COLO668 (cell line): Measurements from ENCODE around the gene TRIO.

Source experiments
- DNase-seq: peaks from one replicate; lab custom pipeline; 2025; ENCODE audit not compliant: unreplicated experiment; lab: John Stamatoyannopoulos, UW

TRIO gene

DNA sequence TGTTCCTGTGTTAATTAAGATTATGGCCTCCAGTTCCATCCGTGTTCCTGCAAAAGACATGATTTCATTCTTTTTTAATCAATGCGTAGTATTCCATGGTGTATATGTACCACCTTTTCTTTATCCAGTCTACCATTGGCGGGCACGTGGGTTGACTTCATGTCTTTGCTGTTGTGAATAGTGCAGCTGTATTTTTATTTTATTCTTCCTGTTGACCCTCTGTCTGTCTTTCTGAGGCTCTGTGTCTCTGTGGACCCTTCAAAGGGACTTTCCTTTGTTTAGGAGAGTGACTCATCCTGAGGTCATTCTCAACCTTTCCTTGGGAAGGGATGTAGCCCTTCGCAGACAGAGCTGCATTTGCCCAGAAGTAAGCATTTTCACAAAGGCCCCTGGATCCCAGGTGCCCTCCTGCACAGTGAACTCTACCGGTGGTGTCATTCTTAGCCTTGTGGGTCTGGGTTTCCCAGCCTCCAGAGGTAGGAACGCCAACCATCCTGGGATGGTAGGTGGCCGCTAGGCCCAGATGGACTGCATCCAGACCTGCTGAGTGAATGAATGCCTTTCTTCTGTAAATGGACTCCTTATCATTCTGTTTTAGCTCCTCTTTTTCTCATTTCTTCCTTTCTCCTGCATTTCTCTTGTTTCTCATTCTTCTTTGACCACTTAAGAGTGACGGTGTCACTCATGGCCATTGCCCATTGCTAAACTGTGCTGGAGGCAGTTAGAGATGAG lies 22.4 kb downstream of the TRIO start:
- DNase-seq = no peak

DNA sequence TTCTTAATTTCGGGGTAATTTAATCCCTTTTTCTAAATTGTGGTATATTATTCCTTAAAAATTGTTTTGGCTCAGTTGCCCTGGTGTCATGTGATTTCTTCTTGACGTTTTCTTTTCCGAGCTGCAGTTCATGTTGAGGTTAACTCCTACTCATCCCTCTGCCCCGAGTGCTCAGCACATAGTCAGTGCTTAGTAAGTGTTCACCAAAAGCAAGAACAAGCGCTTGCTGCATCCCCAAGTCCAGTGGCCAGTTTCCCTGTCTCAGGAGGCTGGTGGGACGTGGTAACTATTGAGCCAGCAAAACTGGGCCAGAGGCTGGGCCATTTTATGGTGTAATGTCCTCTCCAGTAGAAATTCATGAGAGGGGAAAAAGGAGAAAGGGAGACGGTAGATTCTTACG lies 23.3 kb downstream of the TRIO start:
- no peak for DNase-seq

DNA sequence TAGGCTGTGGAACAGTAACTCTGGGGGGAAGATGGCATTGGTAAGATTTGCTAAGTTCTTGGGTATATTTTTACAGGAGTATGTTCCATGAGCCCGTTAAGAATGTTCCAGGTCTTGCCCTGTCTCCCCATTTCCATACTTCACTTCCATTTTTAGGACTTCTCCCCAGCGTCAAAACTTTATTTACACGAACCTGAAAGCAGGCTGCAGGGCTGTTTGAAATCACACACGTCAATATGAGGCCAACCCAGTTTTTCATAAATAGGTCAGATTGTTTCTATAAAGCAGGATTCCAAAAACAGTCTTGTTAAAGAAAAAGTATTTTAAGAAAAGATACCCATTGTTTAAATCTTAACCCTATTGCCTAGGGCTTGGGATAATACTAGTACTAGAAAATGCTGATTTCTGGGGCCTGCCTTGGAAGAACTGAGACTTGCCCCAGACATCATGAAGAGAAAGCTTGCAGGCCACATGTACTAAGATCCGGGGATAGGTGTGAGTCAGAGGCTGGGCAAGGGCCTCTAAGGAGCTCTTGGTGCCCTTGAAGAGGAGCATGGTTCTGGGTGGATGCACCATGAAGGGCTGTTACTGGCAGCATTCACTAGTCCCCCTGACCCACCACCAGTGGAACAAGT lies 24.2 kb downstream of the TRIO start:
- no peak for DNase-seq

DNA sequence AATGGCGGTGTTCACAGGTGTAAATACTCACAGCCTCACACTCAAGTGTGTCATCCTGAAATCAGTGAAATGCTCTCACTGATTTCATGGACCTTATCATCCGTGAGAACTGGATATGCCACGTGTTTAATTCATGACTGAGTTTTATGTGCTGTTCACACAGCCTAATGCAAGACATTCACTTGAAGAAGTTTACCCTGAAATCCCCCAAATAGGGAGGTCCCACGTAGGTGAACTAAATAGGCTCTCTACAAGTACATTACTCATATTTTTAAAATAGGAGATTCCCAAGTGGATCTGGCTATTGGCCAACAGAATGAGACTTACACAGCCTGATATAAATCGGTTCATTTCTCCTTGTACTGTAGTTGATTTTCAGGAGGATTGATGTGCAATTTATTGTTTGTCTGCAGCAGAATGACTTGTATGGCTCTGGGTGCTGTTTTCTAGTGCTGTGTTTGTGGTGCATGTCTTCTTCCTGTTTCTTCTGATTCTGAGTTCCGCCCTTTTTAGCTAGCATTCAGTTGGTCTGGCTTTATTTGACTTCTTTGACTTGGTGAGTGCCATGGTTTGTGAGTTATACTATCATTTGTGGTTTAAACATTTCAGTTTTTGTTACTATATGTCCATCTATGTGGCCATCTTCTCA lies 25.1 kb downstream of the TRIO start:
- DNase-seq = no peak

DNA sequence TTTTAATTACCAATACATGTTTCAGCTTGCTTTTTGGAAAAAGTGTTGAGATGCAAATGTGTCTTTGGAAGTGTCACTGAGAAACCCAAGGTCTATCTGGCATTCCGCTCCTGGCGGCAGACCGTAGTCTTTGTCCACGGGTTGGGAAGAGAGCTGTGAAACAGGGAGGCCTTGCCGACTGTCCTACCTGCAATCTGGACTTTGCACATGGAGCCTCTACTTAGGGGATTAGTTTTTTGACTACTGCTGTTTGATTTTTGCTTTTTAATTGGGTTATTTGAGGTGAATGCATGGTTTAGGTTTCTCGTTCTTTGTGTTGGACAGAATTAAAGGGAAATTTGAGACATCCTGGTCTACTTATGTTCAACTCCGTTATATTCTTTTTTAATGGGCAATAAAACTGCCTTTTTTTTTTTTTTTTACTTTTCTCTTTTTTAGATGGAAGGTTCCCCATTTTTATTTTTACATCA lies 25.7 kb downstream of the TRIO start:
- no peak for DNase-seq

DNA sequence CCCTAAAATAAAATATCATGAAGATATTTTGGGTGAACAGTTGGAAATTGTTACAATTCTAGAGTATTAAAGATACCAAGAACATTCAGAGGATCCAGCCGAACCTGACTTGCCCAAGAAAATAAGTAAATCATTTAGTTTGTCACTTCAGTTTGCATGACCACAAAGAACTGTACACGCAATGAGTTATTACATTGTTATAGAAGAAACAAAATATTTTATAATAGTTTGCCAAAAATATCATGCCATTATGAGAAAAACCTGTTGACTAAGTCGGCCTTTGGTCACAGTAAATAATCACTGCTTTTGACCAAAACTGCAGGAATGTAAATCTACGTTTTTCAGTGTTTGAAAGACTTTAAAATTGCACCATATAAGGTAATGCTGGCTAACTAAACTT lies 27.9 kb downstream of the TRIO start:
- no peak for DNase-seq

DNA sequence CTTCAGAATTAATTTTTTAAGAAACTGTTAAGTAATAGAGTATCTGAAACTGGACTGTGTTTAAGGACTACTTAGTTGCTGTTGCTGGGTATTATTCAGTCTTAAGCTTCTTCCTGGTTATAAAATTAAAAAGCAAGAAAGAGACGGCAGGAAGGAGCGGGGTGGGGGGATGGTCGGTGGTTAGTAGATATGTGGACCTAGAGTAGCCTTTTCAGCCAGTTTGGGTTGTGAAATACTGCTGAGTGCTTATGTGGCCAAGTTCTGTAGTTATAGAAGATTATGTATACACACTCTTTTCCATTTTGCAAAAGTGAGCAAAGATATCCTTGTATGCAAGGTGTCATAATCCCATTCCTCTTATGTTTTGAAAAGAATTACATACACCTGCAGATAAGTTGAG lies 28.5 kb downstream of the TRIO start:
- no peak for DNase-seq

DNA sequence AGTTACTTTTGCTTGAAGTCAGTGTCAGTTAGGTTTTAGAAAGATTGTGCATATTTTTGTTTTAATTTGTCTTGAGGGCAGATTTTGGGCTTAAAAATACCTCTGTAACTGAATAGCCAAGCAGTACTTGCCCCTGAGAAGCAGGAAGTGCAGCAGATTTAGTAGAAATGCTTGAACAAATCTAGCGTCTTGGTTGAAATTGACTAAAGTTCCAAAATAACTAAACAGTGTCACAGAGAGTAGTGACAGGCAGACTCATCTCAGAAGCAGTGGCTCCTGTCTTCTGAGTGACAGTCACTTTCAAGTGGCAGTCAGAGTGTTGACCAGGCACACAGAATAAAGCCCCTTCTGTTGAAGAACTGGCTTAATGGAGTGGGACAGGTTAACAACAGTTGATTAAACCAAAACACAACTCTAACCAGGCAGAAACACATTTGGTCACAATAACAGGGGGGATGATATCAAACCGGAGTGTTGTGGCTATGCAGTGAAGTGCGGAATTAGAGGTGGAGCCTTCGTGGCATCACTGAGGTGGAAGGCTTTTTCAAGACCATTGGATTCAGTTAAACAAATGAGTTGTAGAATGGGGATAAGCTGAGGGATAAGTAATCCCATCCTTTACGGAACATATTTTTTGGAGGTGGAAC lies 29.1 kb downstream of the TRIO start:
- DNase-seq = no peak

DNA sequence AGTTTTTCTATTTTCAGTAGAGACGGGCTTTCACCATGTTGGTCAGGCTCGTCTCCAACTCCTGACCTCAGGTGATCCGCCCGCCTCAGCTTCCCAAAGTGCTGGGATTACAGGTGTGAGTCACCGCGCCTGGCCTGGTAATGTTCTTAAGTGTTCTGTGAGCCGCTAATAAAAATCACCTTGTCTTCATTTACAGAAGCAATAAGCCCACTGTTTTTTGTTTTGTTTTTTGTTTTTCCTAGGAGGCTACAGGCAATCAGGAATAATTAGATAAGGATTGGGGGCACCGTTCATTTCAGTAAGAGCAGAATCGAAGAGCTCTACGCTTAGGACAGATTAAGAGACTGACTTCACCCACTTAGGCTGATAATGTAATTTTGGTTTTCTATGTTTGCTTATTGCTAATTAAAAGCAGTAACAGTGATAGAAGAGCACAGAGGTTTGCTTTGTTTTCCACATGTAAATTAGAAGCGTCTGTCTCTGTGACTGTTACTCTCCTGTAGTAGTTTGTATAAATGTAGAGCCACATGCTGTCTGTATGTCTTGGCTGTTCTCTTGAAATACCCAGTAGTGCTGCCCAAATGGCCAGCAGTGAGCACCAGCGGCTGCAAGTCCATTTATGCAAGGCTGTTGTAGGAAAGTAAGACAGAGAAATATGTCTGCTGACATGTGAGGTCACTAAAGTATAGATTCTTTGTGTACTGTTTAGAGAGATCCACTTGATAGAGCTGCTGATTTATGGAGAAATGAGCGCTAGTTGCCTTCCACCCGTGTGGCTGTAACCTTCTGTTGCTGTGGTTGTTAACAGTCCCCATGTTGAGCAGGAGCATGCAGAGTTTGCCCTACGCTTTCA lies 30.5 kb downstream of the TRIO start:
- no peak for DNase-seq

DNA sequence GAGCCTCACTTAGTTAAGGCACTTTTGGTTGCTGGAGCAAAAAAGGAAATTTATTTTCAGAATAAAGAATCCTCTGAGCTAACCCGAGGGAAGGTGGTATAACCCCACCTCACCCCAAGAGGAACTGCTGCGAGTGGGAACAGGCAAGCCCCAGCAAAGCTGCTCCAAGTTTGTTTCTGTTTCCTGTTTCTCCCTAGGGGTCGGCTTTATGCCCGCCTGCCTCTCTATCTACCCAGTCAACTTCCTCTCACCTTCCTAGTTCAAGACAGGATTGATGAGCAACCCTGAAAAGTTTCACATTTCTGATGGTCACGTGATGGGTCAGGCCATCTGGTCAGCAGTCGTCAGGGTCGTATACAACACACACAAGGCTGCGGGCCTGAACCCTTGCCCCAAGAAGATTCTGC lies 31.1 kb downstream of the TRIO start:
- DNase-seq = no peak

DNA sequence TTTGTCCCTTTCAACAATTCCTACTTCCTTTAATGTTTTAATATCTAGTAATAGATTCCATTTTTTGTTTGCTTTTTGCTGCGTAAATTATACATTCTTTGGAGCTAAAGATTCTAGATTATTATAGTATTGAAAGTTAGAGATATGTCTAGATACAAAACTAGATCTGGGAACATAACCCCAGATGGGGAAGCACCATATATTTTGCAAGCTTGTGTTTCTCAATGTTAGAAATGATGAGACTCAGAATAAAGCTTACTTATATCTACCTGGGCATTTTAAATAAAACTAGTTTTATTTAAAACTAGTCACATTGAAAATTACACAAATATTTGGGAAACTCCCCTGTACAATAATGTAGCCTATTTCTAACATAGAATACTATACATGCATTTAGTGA lies 32.2 kb downstream of the TRIO start:
- no peak for DNase-seq

DNA sequence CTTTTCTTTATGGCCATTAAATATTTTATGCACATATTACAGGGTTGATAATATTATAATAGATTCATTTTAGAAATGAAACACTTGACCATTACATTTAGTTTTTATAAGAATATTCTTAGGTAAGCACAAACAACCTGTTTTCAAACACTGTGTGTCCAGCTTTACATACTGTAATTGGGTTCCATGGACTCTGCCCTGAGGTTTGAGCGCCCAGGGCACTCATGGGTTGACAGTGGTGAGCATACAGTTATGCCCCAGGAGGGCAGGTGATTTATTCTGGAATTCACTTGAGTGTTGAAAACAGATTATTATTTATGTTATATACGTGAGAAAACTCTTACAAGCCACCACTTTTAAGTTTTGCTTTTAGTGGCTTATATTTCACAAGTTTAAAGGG lies 33.7 kb downstream of the TRIO start:
- no peak for DNase-seq

DNA sequence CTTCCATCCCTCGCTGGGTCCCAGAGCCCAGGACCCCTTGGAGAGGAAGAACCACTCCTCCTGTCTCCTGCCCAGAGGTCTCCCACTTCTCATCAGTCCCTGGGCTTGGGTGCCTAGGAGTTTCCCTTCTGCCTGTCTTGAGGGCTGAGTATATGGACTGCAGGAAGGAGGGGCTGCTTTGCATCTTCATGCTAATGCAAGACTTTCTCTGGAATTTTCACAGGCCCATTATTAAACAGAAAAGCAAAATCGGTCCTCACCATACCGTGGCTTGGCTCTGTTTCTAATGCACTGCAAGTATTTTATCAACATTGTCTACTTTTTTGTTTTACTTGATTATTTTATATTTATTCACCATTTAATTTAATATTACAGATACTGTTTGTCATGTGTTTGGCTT lies 34.5 kb downstream of the TRIO start:
- no peak for DNase-seq

DNA sequence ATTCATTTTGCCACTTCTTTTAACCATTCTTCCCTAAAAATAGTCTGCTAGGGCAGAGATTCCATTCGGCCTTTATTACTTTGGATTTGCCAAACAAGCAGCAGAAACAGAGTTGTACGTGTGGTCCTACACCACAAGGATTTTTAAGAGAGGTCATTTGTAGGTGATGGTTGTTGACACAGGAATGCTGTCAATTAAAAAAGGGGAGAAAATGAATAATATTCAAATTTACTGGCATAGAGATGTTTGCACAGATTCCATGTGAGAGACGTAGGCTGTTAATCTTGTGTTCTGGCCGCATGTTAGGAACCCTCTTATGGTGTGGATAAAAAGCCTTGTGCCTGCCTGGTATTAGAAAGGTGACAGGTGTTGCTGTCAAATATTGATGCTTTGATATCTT lies 34.9 kb downstream of the TRIO start:
- no peak for DNase-seq

DNA sequence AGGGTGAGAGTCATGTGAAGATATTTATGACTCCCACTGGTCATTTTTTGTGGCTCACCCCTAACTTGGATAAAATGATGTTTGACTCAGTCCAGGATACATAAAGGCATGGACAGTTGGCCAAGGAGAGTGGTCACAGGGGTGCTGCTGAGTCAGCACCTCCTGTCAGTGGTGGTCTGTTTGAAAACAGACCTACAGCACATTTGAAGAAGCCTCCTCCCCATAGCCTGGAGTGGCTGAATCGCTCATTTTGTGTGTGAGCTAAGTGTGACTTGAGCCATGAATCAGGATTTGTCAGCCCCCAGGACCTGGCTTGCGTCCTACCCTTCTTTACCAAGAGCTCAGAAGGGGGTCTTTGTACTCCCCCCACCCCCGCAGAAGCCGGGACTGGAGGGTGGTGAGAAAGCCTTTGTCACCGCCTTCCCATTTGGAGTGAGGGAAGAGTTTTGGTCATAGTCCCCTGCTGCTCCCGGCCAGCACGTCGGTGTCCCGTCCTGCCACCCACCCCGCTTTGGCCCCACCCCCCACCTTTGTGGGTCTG lies 35.6 kb downstream of the TRIO start:
- DNase-seq = no peak

DNA sequence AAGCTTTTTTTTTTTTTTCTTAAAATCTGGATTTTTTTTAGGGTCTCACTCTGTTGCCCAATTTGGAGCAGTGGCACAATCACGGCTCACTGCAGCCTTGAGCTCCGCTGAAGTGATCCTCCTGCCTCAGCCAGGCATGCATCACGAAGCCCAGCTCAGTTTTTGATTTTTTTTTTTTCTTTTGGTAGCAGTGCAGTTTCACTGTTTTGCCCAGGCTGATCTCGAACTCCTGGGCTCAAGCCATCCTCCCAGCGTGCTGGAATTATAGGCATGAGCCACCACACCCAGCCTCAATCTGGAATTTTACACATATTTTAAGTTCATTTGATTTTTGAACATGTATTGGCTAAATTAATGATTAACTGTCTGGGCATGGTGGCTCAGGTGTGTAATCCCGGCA lies 36.3 kb downstream of the TRIO start:
- DNase-seq = no peak

DNA sequence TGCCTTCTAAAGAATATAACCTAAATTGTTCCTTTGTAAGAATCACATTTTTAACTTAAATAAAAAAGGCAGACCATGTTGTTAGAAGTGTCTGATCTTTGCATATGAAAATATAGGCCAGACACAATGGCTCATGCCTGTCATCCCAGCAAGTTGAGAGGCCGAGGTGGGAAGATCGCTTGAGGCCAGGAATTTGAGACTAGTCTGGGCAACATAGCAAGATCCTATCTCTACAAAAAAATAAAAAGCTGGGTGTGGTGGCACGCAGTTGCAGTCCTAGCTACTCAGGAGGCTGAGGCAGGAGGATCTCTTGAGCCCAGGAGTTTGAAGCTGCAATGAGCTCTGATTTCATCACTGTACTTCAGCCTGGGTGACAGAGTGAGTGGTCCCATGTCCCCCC lies 37.3 kb downstream of the TRIO start:
- no peak for DNase-seq

DNA sequence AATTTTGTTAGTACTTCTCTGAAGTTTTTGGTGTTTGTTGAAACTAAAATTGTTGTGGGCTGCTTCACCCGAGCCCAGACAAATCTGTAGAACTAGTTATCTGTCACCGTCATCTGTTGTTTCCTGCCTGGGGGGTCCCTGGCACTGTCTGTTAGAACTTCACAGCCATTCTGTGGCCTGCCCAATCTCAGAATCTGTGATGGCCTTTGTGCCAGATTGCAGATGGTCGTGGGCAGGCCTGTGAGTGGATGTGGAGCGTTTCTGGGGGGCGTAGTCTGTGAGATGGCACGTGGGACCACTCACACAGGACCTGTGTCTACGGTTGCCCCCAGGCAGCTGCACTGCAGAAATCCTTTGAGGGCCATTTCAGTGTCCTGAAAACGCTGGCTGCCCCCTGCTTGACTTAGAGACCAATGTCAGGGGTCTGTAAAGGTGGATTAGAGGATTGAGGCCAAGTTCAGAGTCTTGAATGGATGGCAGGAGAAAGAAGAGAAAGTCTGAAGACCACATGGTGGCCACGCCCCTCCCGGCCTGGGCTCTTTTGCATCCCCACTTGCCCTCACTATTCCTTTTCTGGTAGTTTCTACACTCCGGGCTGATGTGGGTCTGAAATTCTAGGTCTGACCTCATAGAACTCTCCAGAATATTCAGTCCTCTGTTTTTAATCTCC lies 38.3 kb downstream of the TRIO start:
- no peak for DNase-seq

DNA sequence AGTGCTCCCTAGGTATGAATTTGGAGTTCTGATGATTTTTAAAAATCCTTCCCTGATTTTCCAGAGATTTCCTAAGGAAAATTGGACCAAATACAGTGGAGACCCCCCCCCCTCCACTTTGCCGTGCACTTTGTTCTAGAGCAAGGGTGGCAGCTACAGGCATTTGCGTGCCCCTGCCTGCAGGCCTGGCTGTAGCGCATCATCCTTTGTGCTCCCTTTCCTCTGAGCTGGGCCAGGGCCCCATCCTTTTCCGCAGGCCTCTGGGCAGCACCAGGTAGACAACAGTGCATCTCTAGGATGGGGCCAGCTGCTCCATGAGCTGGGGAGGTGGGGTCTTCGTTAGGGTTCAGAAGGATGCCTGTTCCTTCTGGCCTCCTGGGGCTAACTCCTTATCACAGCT lies 39.6 kb downstream of the TRIO start:
- DNase-seq = no peak
